ENCODE data around the gene TMEM145.

DNA sequence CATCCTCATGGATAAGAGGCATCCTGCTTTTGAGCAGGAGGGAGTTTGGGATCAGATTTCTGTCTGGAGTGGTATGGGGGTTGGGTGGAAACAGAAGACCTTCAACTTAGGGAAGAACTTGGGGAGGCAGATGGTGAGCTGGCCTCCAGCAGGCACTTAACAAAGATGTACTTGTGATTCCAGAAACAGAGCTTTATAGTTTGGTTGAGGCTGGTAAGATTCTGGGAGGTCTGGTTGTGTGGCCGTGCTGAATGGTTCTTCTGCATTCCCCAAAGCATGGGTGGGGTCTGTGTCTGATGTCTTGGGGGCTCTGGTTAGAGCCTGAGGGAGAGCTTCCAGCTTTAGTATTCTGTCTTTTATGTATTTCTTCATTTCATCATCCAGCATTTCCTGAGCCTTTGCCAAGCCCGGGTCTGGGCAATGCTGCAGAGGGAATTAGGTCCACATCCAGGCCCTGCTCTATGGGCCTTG is 17.2 kb downstream of the TMEM145 start:
- TF ChIP-seq, protein P1, sequence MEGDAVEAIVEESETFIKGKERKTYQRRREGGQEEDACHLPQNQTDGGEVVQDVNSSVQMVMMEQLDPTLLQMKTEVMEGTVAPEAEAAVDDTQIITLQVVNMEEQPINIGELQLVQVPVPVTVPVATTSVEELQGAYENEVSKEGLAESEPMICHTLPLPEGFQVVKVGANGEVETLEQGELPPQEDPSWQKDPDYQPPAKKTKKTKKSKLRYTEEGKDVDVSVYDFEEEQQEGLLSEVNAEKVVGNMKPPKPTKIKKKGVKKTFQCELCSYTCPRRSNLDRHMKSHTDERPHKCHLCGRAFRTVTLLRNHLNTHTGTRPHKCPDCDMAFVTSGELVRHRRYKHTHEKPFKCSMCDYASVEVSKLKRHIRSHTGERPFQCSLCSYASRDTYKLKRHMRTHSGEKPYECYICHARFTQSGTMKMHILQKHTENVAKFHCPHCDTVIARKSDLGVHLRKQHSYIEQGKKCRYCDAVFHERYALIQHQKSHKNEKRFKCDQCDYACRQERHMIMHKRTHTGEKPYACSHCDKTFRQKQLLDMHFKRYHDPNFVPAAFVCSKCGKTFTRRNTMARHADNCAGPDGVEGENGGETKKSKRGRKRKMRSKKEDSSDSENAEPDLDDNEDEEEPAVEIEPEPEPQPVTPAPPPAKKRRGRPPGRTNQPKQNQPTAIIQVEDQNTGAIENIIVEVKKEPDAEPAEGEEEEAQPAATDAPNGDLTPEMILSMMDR (IDR thresholded peaks at IDR 0.05): no peak
- TF ChIP-seq EP300 (IDR thresholded peaks at IDR 0.05): no peak
